Endothelial cell of umbilical vein (primary cell): Measurements from ENCODE around the gene EIF4E3. TPM values are rescaled to one million over a fixed set of nuclear protein-coding genes. Genes with fewer than 3 reads are reported as not detected.

Source experiments
- BruUV-seq: library from RNA; stranded (reverse); fragments of 400-500 nt; replicated peaks from 2 replicates; lab custom pipeline; 2021; lab: Mats Ljungman, UMichigan
- CTCF ChIA-PET: fragments of 300-600, 350-600 bp; sonication (Branson Sonifier 250); formaldehyde crosslinking; loops from one replicate; lab custom pipeline; 2021; ENCODE audit warnings: antibody characterized with exemption, inconsistent platforms; lab: Charles Lee
- POLR2A ChIA-PET: fragments of 300-600, 350-600 bp; sonication (Branson Sonifier 250); formaldehyde crosslinking; loops from one replicate; lab custom pipeline; 2021; ENCODE audit warnings: antibody characterized with exemption, inconsistent platforms; lab: Charles Lee
- DNase-seq: peaks from one replicate; pipeline ENCODE4 v3.0.0-alpha.2; 2011; ENCODE audit warnings: low read depth, low spot score
- FAIRE-seq: peaks from 2 replicates; lab custom pipeline; 2011; peaks lifted over from hg19 to GRCh38; lab: Jason Lieb, UNC
- H2AFZ ChIP-seq: 2 replicates; pipeline ENCODE4 v1.6.0; 2012; ENCODE audit warnings: low read depth, low read length, control low read depth, inconsistent platforms
- H3K27ac ChIP-seq: 2 replicates; pipeline ENCODE4 v1.5.1; 2011; ENCODE audit warnings: low read depth, mild to moderate bottlenecking, control low read depth, low read length, moderate library complexity; ENCODE audit not compliant: insufficient read depth
- H3K27me3 ChIP-seq, 2 experiments: 2 replicates each; pipeline versions ENCODE4 v1.6.0 to v1.6.1; 2011; ENCODE audit warnings: low read length in 2 of 2, mixed read lengths in 1 of 2; ENCODE audit not compliant: control insufficient read depth in 2 of 2, insufficient read depth in 2 of 2
- H3K36me3 ChIP-seq, 2 experiments: 2 replicates in 1 of 2; 3 replicates in 1 of 2; pipeline ENCODE4 v1.5.1; 2011; ENCODE audit warnings: low read length in 2 of 2, mild to moderate bottlenecking in 1 of 2, moderate library complexity in 1 of 2; ENCODE audit not compliant: control insufficient read depth in 2 of 2, insufficient read depth in 2 of 2; ENCODE audit errors: extremely low read depth in 1 of 2
- H3K4me1 ChIP-seq: 3 replicates; pipeline ENCODE4 v1.5.1; 2011; ENCODE audit warnings: mild to moderate bottlenecking, low read length; ENCODE audit not compliant: control insufficient read depth, insufficient read depth; ENCODE audit errors: extremely low read depth
- H3K4me2 ChIP-seq: 2 replicates; pipeline ENCODE4 v1.6.1; 2011; ENCODE audit warnings: low read length, control low read depth, mixed read lengths; ENCODE audit not compliant: insufficient read depth
- H3K4me3 ChIP-seq, 3 experiments: fragments of 200-600 bp in 1 of 3; sonication (generic), shearing (Covaris generic) in 1 of 3; replicated peaks in 1 of 3; 2 replicates each; pipeline ENCODE4 v1.5.1; 2011 to 2016; ENCODE audit warnings: control low read depth in 3 of 3, low read length in 3 of 3, mild to moderate bottlenecking in 2 of 3, inconsistent platforms in 1 of 3, low read depth in 1 of 3, moderate library complexity in 1 of 3; ENCODE audit not compliant: insufficient read depth in 1 of 3
- H3K79me2 ChIP-seq: 2 replicates; pipeline ENCODE4 v1.6.0; 2012; ENCODE audit warnings: low read length, inconsistent platforms; ENCODE audit not compliant: control insufficient read depth, insufficient read depth
- H3K9ac ChIP-seq: replicated peaks from 2 replicates; pipeline ENCODE3; 2011; ENCODE audit warnings: low read length, control low read depth; ENCODE audit not compliant: insufficient read depth; ENCODE audit errors: extremely low read depth
- H3K9me1 ChIP-seq: replicated peaks from 3 replicates; pipeline ENCODE4 v1.6.0; 2011; ENCODE audit warnings: mild to moderate bottlenecking, low read length; ENCODE audit not compliant: control insufficient read depth, insufficient read depth; ENCODE audit errors: extremely low read depth
- H3K9me3 ChIP-seq: replicated peaks from 2 replicates; pipeline ENCODE4 v1.5.1; 2012; ENCODE audit warnings: low read length, inconsistent platforms; ENCODE audit not compliant: control insufficient read depth, insufficient read depth
- H4K20me1 ChIP-seq: replicated peaks from 2 replicates; pipeline ENCODE3; 2011; ENCODE audit warnings: mild to moderate bottlenecking, low read length; ENCODE audit not compliant: control insufficient read depth, insufficient read depth; ENCODE audit errors: extremely low read depth
- CTCF ChIP-seq, 2 donors: IDR thresholded peaks; 1 replicate in 1 of 2; 2 replicates in 1 of 2; pipeline ENCODE4 v1.5.1; 2011; ENCODE audit warnings: low read length in 2 of 2, mild to moderate bottlenecking in 2 of 2, moderate library complexity in 2 of 2, control low read depth in 1 of 2, inconsistent platforms in 1 of 2, low read depth in 1 of 2; ENCODE audit not compliant: insufficient read depth in 1 of 2; ENCODE audit errors: extremely low read depth in 1 of 2
- EZH2 ChIP-seq: IDR thresholded peaks from 2 replicates; pipeline ENCODE4 v1.6.1; 2012; ENCODE audit warnings: borderline replicate concordance, low read depth, mild to moderate bottlenecking, moderate library complexity, low read length, inconsistent platforms; ENCODE audit not compliant: severe bottlenecking
- FOS ChIP-seq: IDR thresholded peaks from 2 replicates; pipeline ENCODE4 v1.6.1; 2011; ENCODE audit warnings: mild to moderate bottlenecking, low read length, moderate library complexity, borderline replicate concordance; ENCODE audit not compliant: insufficient read depth
- GATA2 ChIP-seq: IDR thresholded peaks from 2 replicates; pipeline ENCODE4 v1.7.0; 2011; ENCODE audit warnings: low read depth, mild to moderate bottlenecking, moderate library complexity, mixed read lengths, low read length; ENCODE audit not compliant: insufficient read length, insufficient read depth
- JUN ChIP-seq: IDR thresholded peaks from 2 replicates; pipeline ENCODE4 v1.6.1; 2011; ENCODE audit warnings: borderline replicate concordance, low read depth; ENCODE audit not compliant: insufficient read length, insufficient read depth
- MAX ChIP-seq: IDR thresholded peaks from 2 replicates; pipeline ENCODE4 v1.6.1; 2011; ENCODE audit not compliant: insufficient read depth, insufficient read length
- MYC ChIP-seq: IDR thresholded peaks from one replicate; pipeline ENCODE4 v1.6.1; 2011; ENCODE audit warnings: mild to moderate bottlenecking, low read depth, low read length
- POLR2A ChIP-seq: IDR thresholded peaks from 2 replicates; pipeline ENCODE4 v1.6.1; 2012; ENCODE audit warnings: low read depth, mild to moderate bottlenecking, control low read depth, low read length
- POLR2AphosphoS5 ChIP-seq: IDR thresholded peaks from 2 replicates; pipeline ENCODE4 v1.6.1; 2012; ENCODE audit warnings: low read depth, mild to moderate bottlenecking, control low read depth, low read length, moderate library complexity; ENCODE audit not compliant: insufficient read depth
- dilution Hi-C: fragments of 300-500 bp; cut with MboI; formaldehyde crosslinking; loops from one replicate; pipeline ENCODE4 v1.15.0; 2019; ENCODE audit warnings: low sequenced_read_pairs; ENCODE audit not compliant: extremely low pct_ligation_motif_present
- intact Hi-C: fragments of 100-400 bp; cut with micrococcal nuclease; formaldehyde crosslinking; loops from one replicate; pipeline ENCODE4 v1.10.0; 2022
- polyA plus RNA-seq, 4 experiments: library from polyadenylated mRNA; depleted of rRNA in 3 of 4; stranded (reverse) in 3 of 4; unstranded in 1 of 4; fragments of >200 nt; gene quantifications; 2 replicates each; pipeline versions ENCODE4 v1.2.1 to v1.2.3, GENCODE V29; 2011 to 2012; ENCODE audit warnings: missing spikeins in 1 of 4
- total RNA-seq: library from RNA; stranded (reverse); gene quantifications from 2 replicates; pipeline ENCODE4 v1.2.3, GENCODE V29; 2021

Gene EIF4E3
- total and polyA plus RNA-seq, 2 donors (not counting 3 experiments of a cell fraction or from before 2014, with no cell fraction given): 1.3 to 4.9 TPM

GRCh38 chr3:71702131-71703024 is 22.8 kb downstream of the EIF4E3 start:
- H3K79me2 ChIP-seq: no peaks in the 10 kb centered on the region
- H3K4me2 ChIP-seq: peak overlapping the region; percentile 62
- peak overlapping the region in 1 of 3 experiments; percentile 5 for H3K4me3 ChIP-seq
- TF ChIP-seq CTCF (IDR thresholded peaks at IDR 0.05; ENCODE audit: extremely low read depth in 1 of 2, insufficient read depth in 1 of 2, low read depth in 1 of 2, low read length in 2 of 2) (no peak), GATA2 (peak; percentile 76), POLR2AphosphoS5 (peak; percentile 73), JUN (peak; percentile 64), FOS (peak; percentile 49), MYC (no peak), MAX (no peak), EZH2 (no peak), POLR2A (no peak)
- H3K36me3 ChIP-seq: no peaks in the 10 kb centered on the region
- peak overlapping the region; percentile 44 for H2AFZ ChIP-seq
- H3K9me1 ChIP-seq: no peaks in the 10 kb centered on the region
- no peaks in the 10 kb centered on the region for H4K20me1 ChIP-seq
- H3K9me3 ChIP-seq: no peaks in the 10 kb centered on the region
- intact Hi-C loops (no loop called here), dilution Hi-C loops (no loop called here)
- peak overlapping the region; percentile 87 for H3K27ac ChIP-seq
- BruUV-seq: no TSS peak
- no peaks in the 10 kb centered on the region for H3K27me3 ChIP-seq
- DNase-seq (peak; percentile 89), FAIRE-seq (peak; percentile 86)
- ChIA-PET CTCF (interaction anchor here (0.6 to 1.8 kb wide), 6 partner anchors 9 to 1169 kb away, joined by 3 to 9 read pairs (median 4); no protein-coding TSS in a partner anchor), POLR2A (no interaction called here)
- H3K4me1 ChIP-seq: peaks cover 30% of the 10 kb centered on the region
- peak overlapping the region; percentile 62 for H3K9ac ChIP-seq
